CD4-positive, alpha-beta T cell (primary cell): ENCODE data around the gene FAM120A. TPM values are rescaled to one million over a fixed set of nuclear protein-coding genes. Genes with fewer than 3 reads are reported as not detected.
A peak's percentile ranks its signal among the peaks of the same experiment; 100 is the strongest.

Experiments used
- ATAC-seq: fragments of 200-7000 bp; cut with Tn5 transposase; one replicate; pipeline ENCODE4 v1.10.0; 2022; ENCODE audit warnings: mild to moderate bottlenecking; ENCODE audit not compliant: poor library complexity
- CTCF ChIA-PET: fragments of 350-600 bp; sonication (Branson Sonifier 250); formaldehyde crosslinking; loops from one replicate; lab custom pipeline; 2021; ENCODE audit warnings: antibody characterized with exemption, inconsistent platforms; lab: Charles Lee
- POLR2A ChIA-PET: fragments of 350-600 bp; sonication (Branson Sonifier 250); formaldehyde crosslinking; loops from one replicate; lab custom pipeline; 2021; ENCODE audit warnings: antibody characterized with exemption, inconsistent platforms; lab: Charles Lee
- DNase-seq, 14 experiments: peaks; one replicate each; pipeline ENCODE4 v3.0.0-alpha.2; 2013 to 2020; ENCODE audit warnings: mixed read lengths in 2 of 14
- H3K27ac ChIP-seq, 2 donors: one replicate each; pipeline versions ENCODE4 v1.5.1 to v1.7.0; 2013; ENCODE audit warnings: low read length in 2 of 2, low read depth in 1 of 2, mild to moderate bottlenecking in 1 of 2
- H3K27me3 ChIP-seq, 2 experiments: 1 replicate in 1 of 2; 2 replicates in 1 of 2; pipeline versions ENCODE4 v1.6.1 to v1.7.0; 2013; ENCODE audit warnings: low read length in 2 of 2, control low read depth in 1 of 2, mild to moderate bottlenecking in 1 of 2, moderate library complexity in 1 of 2; ENCODE audit not compliant: insufficient read depth in 2 of 2, control insufficient read depth in 1 of 2
- H3K36me3 ChIP-seq: one replicate; pipeline ENCODE4 v1.6.1; 2013; ENCODE audit warnings: low read length, control low read depth; ENCODE audit not compliant: insufficient read depth
- H3K4me1 ChIP-seq: one replicate; pipeline ENCODE4 v1.6.1; 2013; ENCODE audit warnings: low read length, control low read depth; ENCODE audit not compliant: insufficient read depth
- H3K4me3 ChIP-seq: one replicate; pipeline ENCODE4 v1.5.1; 2013; ENCODE audit warnings: mild to moderate bottlenecking, low read length, moderate library complexity
- H3K9me3 ChIP-seq, 2 experiments: 1 replicate in 1 of 2; 2 replicates in 1 of 2; pipeline versions ENCODE4 v1.6.1 to v1.7.0; 2013; ENCODE audit warnings: low read length in 2 of 2, mild to moderate bottlenecking in 2 of 2, control low read depth in 1 of 2, moderate library complexity in 1 of 2; ENCODE audit not compliant: control insufficient read depth in 1 of 2, insufficient read depth in 1 of 2
- H3K27ac Mint-ChIP-seq: one replicate; pipeline ENCODE4 v1.8.0; 2020; ENCODE audit warnings: mixed read lengths
- H3K27me3 Mint-ChIP-seq: one replicate; pipeline ENCODE4 v1.8.0; 2021; ENCODE audit warnings: mixed read lengths
- H3K36me3 Mint-ChIP-seq: one replicate; pipeline ENCODE4 v1.8.0; 2021; ENCODE audit warnings: low read depth, mixed read lengths
- H3K4me1 Mint-ChIP-seq: one replicate; pipeline ENCODE4 v1.8.0; 2021; ENCODE audit warnings: low read depth, mixed read lengths
- H3K4me3 Mint-ChIP-seq: one replicate; pipeline ENCODE4 v1.8.0; 2020; ENCODE audit warnings: mild to moderate bottlenecking, mixed read lengths
- H3K9me3 Mint-ChIP-seq: one replicate; pipeline ENCODE4 v1.8.0; 2020; ENCODE audit warnings: mixed read lengths
- intact Hi-C, 2 experiments: fragments of 100-400 bp; cut with DNase I in 1 of 2; cut with micrococcal nuclease in 1 of 2; formaldehyde crosslinking; loops; one replicate each; pipeline versions ENCODE4 v1.15.1 to v1.9.0; 2023 to 2025; cut with DNase I, micrococcal nuclease
- total RNA-seq, 174 experiments: library from RNA in 2 of 174; stranded (reverse) in 2 of 174; gene quantifications; one replicate each; pipeline ENCODE4 v1.2.3 and lab custom pipeline; 2021 to 2026
- TF ChIP-seq, protein P1 (sequence below): fragments of 200-600 bp; IDR thresholded peaks from one replicate; pipeline ENCODE4 v1.8.0; 2022; ENCODE audit warnings: antibody characterized with exemption, mild to moderate bottlenecking

The FAM120A gene
- total RNA-seq, 2 experiments from 2014 or later = 46.5 to 51.7 TPM

DNA sequence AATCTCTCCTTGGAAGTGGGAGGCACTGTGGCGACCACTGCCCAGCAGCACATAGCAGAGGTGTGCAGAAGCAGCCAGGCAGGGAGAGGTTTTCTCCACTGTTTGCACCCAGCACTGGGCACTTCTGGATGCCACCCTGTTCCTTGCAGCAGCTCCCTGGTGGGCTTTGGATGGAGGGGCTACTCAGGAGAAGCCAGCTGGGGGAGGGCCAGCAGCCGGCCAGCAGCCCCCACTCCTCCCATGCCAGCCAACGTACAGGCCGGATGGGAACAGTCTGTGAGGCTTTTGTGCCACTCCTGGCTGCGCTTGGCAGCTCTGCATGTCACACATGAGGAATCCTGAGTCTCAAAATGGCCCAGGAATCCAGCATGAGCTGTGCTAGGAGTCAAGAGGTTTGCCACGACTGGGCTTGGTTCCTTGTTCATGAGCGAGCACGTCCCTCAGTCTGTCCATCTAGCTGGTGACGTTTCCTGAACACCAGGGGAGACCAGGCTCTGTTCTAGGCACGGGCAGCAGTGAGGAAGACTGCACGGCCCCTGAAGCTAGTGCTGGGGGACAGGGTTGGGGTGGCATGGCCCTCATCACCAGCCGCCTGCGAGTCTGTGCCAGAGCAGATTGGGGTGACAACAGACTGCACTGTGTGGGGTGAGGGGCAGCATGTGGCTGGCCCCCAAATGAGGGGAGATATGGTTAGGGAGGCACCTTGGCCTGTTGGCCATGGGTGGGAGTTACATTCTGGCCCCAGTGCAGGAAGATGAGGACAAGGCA, 135.0 kb downstream of the FAM120A start:
- peak overlapping the region; percentile 49 for H3K27ac Mint-ChIP-seq

DNA sequence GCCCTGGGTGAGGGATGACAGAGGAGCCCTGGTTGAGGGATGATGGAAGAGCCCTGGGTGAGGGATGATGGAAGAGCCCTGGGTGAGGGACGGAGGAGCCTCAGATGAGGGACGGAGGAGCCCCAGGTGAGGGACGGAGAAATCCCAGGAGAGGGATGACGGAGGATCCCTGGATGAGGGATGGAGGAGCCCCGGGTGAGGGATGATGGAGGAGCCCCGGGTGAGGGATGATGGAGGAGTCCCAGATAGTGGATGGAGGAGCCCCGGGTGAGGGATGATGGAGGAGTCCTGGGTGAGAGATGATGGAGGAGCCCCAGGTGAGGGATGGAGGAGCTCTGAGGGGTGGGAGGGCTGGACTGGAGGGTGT, 135.8 kb downstream of the FAM120A start:
- TF ChIP-seq, protein P1, sequence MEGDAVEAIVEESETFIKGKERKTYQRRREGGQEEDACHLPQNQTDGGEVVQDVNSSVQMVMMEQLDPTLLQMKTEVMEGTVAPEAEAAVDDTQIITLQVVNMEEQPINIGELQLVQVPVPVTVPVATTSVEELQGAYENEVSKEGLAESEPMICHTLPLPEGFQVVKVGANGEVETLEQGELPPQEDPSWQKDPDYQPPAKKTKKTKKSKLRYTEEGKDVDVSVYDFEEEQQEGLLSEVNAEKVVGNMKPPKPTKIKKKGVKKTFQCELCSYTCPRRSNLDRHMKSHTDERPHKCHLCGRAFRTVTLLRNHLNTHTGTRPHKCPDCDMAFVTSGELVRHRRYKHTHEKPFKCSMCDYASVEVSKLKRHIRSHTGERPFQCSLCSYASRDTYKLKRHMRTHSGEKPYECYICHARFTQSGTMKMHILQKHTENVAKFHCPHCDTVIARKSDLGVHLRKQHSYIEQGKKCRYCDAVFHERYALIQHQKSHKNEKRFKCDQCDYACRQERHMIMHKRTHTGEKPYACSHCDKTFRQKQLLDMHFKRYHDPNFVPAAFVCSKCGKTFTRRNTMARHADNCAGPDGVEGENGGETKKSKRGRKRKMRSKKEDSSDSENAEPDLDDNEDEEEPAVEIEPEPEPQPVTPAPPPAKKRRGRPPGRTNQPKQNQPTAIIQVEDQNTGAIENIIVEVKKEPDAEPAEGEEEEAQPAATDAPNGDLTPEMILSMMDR = no peak
- H3K36me3 ChIP-seq = no peaks in the 10 kb centered on the region
- no peaks in the 10 kb centered on the region for H3K27me3 ChIP-seq
- no peak for ATAC-seq
- H3K4me3 ChIP-seq = no peak overlapping the region
- DNase-seq = no peak
- peaks cover 20% of the 10 kb centered on the region for H3K36me3 Mint-ChIP-seq
- H3K4me1 ChIP-seq = peaks cover 44% of the 10 kb centered on the region
- no peak overlapping the region for H3K27ac ChIP-seq
- no peak overlapping the region for H3K27ac Mint-ChIP-seq
- ChIA-PET CTCF (no interaction called here), POLR2A (no interaction called here)
- no peaks in the 10 kb centered on the region for H3K27me3 Mint-ChIP-seq
- H3K9me3 ChIP-seq = no peaks in the 10 kb centered on the region
- H3K4me1 Mint-ChIP-seq = peaks cover 87% of the 10 kb centered on the region
- no peak overlapping the region for H3K4me3 Mint-ChIP-seq
- H3K9me3 Mint-ChIP-seq = no peaks in the 10 kb centered on the region
- intact Hi-C loops = no loop called here

More for the DNA sequence above, 135.0 kb downstream of the FAM120A start:
- no peaks in the 10 kb centered on the region for H3K9me3 Mint-ChIP-seq
- ChIA-PET CTCF (no interaction called here), POLR2A (no interaction called here)
- intact Hi-C loops = no loop called here
- Histone ChIP-seq H3K4me1 (peaks cover 49% of the 10 kb centered on the region), H3K27ac (no peak overlapping the region), H3K36me3 (no peaks in the 10 kb centered on the region), H3K27me3 (no peaks in the 10 kb centered on the region), H3K4me3 (no peak overlapping the region), H3K9me3 (no peaks in the 10 kb centered on the region)
- H3K27me3 Mint-ChIP-seq = no peaks in the 10 kb centered on the region
- TF ChIP-seq, protein P1 = no peak
- ATAC-seq (no peak), DNase-seq (no peak)
- H3K4me1 Mint-ChIP-seq = peaks cover 87% of the 10 kb centered on the region
- peaks cover 20% of the 10 kb centered on the region for H3K36me3 Mint-ChIP-seq
- peak overlapping the region; percentile 45 for H3K4me3 Mint-ChIP-seq

DNA sequence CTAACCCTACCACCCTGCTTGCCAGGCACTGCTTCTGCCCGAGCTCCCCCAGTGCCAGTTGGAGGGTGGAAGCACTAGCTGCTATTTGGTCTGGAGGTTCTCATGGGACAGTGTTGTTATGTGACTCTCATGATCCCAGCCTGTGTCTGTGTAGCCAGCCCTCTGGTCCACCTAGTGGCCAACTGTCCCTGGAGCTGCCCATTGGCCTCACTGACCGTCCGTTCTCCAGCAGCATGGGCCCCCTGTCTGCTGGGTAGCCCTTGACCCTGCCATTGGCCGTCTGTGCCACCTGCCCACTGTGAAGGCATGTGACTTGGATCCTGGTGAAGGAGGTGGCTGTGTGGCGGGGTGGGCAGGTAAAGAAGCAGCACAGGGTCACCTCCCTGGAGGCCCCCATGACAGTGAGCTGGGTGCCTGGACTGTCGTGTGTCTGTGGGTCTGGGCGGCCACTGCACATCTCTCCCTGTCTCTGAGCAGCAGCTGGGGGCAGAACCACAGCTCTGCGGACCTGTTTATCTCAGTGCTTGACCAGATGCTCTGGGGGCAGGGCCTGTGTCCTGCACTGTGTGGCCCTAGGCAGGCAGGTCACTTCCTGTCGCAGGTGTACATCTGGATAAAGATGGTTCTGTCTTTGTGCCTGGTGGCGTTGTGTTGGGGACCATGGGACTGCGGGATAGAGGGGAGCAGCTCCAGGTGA, 136.3 kb downstream of the FAM120A start:
- ATAC-seq (no peak), DNase-seq (peak in 1 of 14 experiments; percentile 11)
- peaks cover 47% of the 10 kb centered on the region for H3K4me1 ChIP-seq
- Mint-ChIP-seq H3K9me3 (no peaks in the 10 kb centered on the region), H3K27me3 (no peaks in the 10 kb centered on the region), H3K36me3 (peaks cover 16% of the 10 kb centered on the region), H3K4me1 (peaks cover 86% of the 10 kb centered on the region), H3K4me3 (no peak overlapping the region), H3K27ac (peak overlapping the region; percentile 65)
- no peaks in the 10 kb centered on the region for H3K27me3 ChIP-seq
- no peaks in the 10 kb centered on the region for H3K36me3 ChIP-seq
- ChIA-PET POLR2A (no interaction called here), CTCF (no interaction called here)
- no peak overlapping the region for H3K27ac ChIP-seq
- TF ChIP-seq, protein P1 = no peak
- intact Hi-C loops = no loop called here
- no peaks in the 10 kb centered on the region for H3K9me3 ChIP-seq
- no peak overlapping the region for H3K4me3 ChIP-seq
